RWPE2 (cell line): ENCODE measurements around the gene TBCE.
"Not testable (repeated sequence)": the region's sequence is repeated elsewhere in the genome, so short reads cannot be mapped to it uniquely, and the experiment has no call there.

Experiments
- ATAC-seq: fragments of 200-7000 bp; cut with Tn5 transposase; 3 replicates; pipeline ENCODE4 v1.9.1; 2021; ENCODE audit warnings: low read depth
- DNase-seq: peaks from one replicate; pipeline ENCODE4 v3.0.0-alpha.2; 2020; ENCODE audit warnings: low spot score
- H3K27ac ChIP-seq: fragments of 450-650 bp; 2 replicates; pipeline ENCODE4 v1.5.1; 2017; ENCODE audit warnings: mild to moderate bottlenecking; ENCODE audit not compliant: poor library complexity, severe bottlenecking
- H3K27me3 ChIP-seq: fragments of 250-450 bp; sonication (Bioruptor Pico); 2 replicates; pipeline ENCODE4 v1.5.1; 2021; ENCODE audit warnings: mild to moderate bottlenecking, moderate library complexity; ENCODE audit not compliant: insufficient read depth, poor library complexity, severe bottlenecking
- H3K36me3 ChIP-seq: fragments of 250-450 bp; sonication (Bioruptor Pico); 2 replicates; pipeline ENCODE4 v1.5.1; 2020; ENCODE audit warnings: low read depth, mild to moderate bottlenecking, moderate library complexity
- H3K4me1 ChIP-seq: fragments of 250-450 bp; sonication (Bioruptor Pico); 2 replicates; pipeline ENCODE4 v1.5.1; 2021; ENCODE audit warnings: mild to moderate bottlenecking, moderate library complexity; ENCODE audit not compliant: insufficient read depth, poor library complexity, severe bottlenecking
- H3K4me3 ChIP-seq: fragments of 250-450 bp; sonication (Bioruptor Pico); 2 replicates; pipeline ENCODE4 v1.5.1; 2021; ENCODE audit warnings: mild to moderate bottlenecking, moderate library complexity; ENCODE audit not compliant: severe bottlenecking
- H3K9me3 ChIP-seq: fragments of 250-450 bp; sonication (Bioruptor Pico); 2 replicates; pipeline ENCODE4 v1.5.1; 2021; ENCODE audit warnings: mild to moderate bottlenecking, moderate library complexity; ENCODE audit not compliant: severe bottlenecking
- CTCF ChIP-seq: fragments of 450-650 bp; IDR thresholded peaks from one replicate; pipeline ENCODE4 v1.5.1; 2017; ENCODE audit warnings: mild to moderate bottlenecking, moderate library complexity; ENCODE audit not compliant: poor library complexity, severe bottlenecking

TBCE gene

DNA sequence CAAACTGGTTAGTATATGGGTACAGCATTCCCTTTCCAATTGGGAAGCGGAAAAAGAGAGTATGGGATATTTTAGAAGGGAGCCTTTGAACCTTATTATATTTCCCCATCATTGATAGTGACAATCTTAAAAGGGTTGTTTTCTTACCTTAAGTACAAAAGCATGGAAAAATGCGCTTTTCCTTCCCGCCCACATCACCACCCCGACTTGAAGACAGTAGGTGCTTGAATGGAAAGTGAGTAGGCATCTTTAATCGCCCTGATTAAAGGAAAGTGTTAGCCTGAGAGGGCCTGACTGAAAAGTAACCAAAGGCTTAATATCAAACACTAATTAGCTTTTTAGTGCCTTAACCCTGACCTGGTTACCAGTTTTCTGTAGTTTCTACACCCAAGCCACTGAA, 23.5 kb upstream of the TBCE start:
- no peaks in the 10 kb centered on the region for H3K9me3 ChIP-seq
- ATAC-seq (no peak), DNase-seq (no peak)
- peaks cover 9% of the 10 kb centered on the region; the same call in 1 of the 2 replicates for H3K36me3 ChIP-seq
- no peaks in the 10 kb centered on the region for H3K4me1 ChIP-seq
- H3K27me3 ChIP-seq: no peaks in the 10 kb centered on the region
- no peak for TF ChIP-seq CTCF
- no peak overlapping the region for H3K27ac ChIP-seq
- no peak overlapping the region for H3K4me3 ChIP-seq

GRCh38 chr1:235351441-235351840, 15.8 kb upstream of the TBCE start:
- no peak for ATAC-seq
- H3K4me3 ChIP-seq: no peak overlapping the region
- H3K4me1 ChIP-seq: no peaks in the 10 kb centered on the region
- H3K36me3 ChIP-seq: no peaks in the 10 kb centered on the region
- no peak for DNase-seq
- no peak overlapping the region for H3K27ac ChIP-seq
- TF ChIP-seq CTCF: no peak
- H3K27me3 ChIP-seq: no peaks in the 10 kb centered on the region
- H3K9me3 ChIP-seq: no peaks in the 10 kb centered on the region

DNA sequence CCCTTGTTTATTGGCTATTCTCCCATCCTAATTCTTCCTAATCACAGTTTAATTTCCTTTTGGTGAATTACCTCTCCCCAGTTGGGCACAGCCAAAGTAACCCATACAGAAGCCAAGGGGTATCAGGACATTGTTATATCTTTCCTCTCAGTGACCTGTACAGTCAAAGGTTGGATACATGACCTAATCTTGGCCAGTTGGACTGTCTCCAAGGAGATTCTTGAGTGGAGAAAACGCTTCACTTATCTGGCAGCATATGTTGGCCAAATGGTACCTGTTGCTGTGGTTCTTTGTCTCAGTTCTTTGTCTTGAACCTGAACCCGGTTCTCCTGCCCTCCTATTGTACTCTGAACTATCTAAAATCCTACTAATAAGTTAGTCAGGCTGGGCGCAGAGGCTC, 15.3 kb upstream of the TBCE start:
- H3K27ac ChIP-seq: no peak overlapping the region
- ATAC-seq (no peak), DNase-seq (no peak)
- no peaks in the 10 kb centered on the region for H3K4me1 ChIP-seq
- no peak overlapping the region for H3K4me3 ChIP-seq
- H3K36me3 ChIP-seq: no peaks in the 10 kb centered on the region
- H3K9me3 ChIP-seq: no peaks in the 10 kb centered on the region
- H3K27me3 ChIP-seq: no peaks in the 10 kb centered on the region
- TF ChIP-seq CTCF: no peak

DNA sequence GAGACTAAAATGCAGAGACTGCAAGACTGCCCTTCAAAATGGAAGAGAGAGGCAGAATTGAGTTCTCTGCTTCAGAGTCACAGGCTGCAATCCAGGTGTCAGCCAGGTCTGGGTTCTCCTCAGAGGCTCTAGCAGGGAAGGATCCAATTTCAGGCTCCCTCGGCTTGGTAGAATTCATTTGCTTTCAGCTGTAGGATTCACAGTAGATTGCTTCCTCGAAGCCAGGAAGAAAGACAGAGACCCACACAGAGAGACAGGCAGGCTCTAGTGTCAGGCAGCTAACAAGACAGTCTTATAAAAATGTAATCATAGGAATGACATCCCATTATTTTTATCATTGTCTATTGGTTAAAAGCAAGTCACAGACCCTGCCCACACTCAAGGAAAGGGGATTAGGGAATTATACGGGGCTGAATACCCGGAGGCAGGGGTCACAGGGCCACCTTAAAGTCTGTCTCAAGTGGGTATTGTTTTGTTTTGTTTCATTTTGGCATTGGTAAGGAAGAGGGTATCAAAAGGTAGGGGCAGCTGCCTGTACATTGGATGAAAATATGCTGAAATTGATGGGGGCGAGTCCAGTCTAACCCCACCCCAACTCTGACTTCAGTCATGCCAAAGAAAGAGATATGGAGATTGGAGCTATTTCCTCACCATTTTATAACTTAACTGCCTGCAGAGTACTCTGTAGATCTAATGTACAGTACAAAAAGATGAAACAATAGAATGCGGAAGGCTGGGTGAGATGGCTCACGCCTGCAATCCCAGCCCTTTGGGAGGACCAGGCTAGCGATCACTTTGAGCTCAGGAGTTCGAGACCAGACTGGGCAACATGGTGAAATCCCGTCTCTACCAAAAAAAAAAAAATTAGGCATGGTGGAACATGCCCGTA, 9.5 kb upstream of the TBCE start:
- H3K27me3 ChIP-seq: no peaks in the 10 kb centered on the region
- H3K9me3 ChIP-seq: no peaks in the 10 kb centered on the region
- no peak overlapping the region for H3K27ac ChIP-seq
- no peaks in the 10 kb centered on the region for H3K4me1 ChIP-seq
- H3K4me3 ChIP-seq: no peak overlapping the region
- ATAC-seq (no peak), DNase-seq (no peak)
- TF ChIP-seq CTCF: no peak
- no peaks in the 10 kb centered on the region for H3K36me3 ChIP-seq

DNA sequence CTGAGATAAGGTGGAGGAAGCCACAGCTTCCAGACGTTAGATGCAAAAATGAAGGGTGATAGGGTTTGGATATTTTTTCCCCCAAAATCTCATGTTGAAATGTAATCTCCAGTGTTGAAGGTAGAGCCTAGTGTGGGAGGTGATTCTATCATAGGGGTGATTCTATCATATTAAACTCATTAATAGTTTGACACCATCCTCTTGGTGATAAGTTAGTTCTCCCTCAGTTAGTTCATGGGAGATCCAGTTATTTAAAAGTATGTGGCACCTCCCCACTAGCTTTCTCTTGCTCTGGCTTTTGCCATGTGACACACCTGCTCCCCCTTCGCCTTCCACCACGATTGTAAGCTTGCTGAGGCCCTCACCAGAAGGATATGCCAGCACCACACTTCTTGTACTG, 8.3 kb upstream of the TBCE start:
- no peaks in the 10 kb centered on the region for H3K4me1 ChIP-seq
- H3K27ac ChIP-seq: no peak overlapping the region
- no peak for ATAC-seq
- no peak overlapping the region for H3K4me3 ChIP-seq
- H3K36me3 ChIP-seq: no peaks in the 10 kb centered on the region
- DNase-seq: no peak
- no peaks in the 10 kb centered on the region for H3K9me3 ChIP-seq
- TF ChIP-seq CTCF: no peak
- H3K27me3 ChIP-seq: no peaks in the 10 kb centered on the region

GRCh38 chr1:235364189-235364588, 3.0 kb upstream of the TBCE start:
- not testable (repeated sequence) for ATAC-seq, H3K4me3 ChIP-seq, H3K27ac ChIP-seq, H3K27me3 ChIP-seq, DNase-seq, H3K36me3 ChIP-seq, H3K4me1 ChIP-seq, H3K9me3 ChIP-seq
